Fibroblast of lung (primary cell): Measurements from ENCODE around the gene SLC39A9.

Experiments
- CTCF ChIP-seq, 2 donors: IDR thresholded peaks in 1 of 2; conservative IDR thresholded peaks in 1 of 2; 1 replicate in 1 of 2; 2 replicates in 1 of 2; pipeline ENCODE4 v1.5.1; 2011 to 2012; ENCODE audit warnings: low read length in 2 of 2, control low read depth in 1 of 2, inconsistent platforms in 1 of 2, low read depth in 1 of 2, mild to moderate bottlenecking in 1 of 2
- EZH2 ChIP-seq: IDR thresholded peaks from 2 replicates; pipeline ENCODE4 v1.5.1; 2012; ENCODE audit warnings: low read length, control low read depth, mild to moderate bottlenecking; ENCODE audit errors: missing control alignments

GRCh38 chr14:69505338-69506240 lies 107.1 kb downstream of the SLC39A9 start:
- TF ChIP-seq EZH2: no peak
- no peak for TF ChIP-seq CTCF (conservative IDR thresholded peaks at IDR 0.05 in 1 of 2, IDR thresholded peaks at IDR 0.05 in 1 of 2; ENCODE audit: low read depth in 1 of 2, low read length in 2 of 2)
